Measurements from ENCODE around the gene SOCS2. TPM values are rescaled to one million over a fixed set of nuclear protein-coding genes. Genes with fewer than 3 reads are reported as not detected.

SOCS2 gene
- total and polyA plus RNA-seq, 2 of the 13 experiments (the other 11 are each of a cell fraction or from before 2014, with no cell fraction given): 0.62 to 1.5 TPM

DNA sequence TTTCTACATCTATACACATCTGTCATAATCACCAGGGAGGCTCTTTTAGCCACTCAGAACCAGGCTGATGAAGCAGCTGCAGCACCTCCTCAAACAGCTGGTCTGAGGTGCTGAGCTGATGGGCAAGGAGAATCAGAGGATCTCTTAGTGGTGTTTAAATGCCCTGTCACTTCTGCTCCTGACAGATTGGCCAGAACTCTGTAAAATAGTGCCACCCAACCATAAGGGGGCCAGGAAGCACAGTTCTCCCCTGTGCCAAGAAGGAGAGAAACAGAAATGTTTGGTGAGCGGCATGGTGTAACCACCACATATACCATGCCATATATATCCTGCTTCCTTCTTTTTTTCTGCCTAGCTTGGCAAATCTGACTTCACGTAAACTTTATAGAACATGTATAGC is 12.8 kb downstream of the SOCS2 start (continued):
- TF ChIP-seq, protein P1, sequence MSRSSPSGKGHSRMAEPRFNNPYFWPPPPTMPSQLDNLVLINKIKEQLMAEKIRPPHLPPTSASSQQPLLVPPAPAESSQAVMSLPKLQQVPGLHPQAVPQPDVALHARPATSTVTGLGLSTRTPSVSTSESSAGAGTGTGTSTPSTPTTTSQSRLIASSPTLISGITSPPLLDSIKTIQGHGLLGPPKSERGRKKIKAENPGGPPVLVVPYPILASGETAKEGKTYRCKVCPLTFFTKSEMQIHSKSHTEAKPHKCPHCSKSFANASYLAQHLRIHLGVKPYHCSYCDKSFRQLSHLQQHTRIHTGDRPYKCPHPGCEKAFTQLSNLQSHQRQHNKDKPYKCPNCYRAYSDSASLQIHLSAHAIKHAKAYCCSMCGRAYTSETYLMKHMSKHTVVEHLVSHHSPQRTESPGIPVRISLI (CRISPR knock-in tag; IDR thresholded peaks at IDR 0.05; ENCODE audit: borderline replicate concordance): no peak
- no peak for TF ChIP-seq DMAP1 (CRISPR knock-in tag; IDR thresholded peaks at IDR 0.05)
- TF ChIP-seq, protein P2, sequence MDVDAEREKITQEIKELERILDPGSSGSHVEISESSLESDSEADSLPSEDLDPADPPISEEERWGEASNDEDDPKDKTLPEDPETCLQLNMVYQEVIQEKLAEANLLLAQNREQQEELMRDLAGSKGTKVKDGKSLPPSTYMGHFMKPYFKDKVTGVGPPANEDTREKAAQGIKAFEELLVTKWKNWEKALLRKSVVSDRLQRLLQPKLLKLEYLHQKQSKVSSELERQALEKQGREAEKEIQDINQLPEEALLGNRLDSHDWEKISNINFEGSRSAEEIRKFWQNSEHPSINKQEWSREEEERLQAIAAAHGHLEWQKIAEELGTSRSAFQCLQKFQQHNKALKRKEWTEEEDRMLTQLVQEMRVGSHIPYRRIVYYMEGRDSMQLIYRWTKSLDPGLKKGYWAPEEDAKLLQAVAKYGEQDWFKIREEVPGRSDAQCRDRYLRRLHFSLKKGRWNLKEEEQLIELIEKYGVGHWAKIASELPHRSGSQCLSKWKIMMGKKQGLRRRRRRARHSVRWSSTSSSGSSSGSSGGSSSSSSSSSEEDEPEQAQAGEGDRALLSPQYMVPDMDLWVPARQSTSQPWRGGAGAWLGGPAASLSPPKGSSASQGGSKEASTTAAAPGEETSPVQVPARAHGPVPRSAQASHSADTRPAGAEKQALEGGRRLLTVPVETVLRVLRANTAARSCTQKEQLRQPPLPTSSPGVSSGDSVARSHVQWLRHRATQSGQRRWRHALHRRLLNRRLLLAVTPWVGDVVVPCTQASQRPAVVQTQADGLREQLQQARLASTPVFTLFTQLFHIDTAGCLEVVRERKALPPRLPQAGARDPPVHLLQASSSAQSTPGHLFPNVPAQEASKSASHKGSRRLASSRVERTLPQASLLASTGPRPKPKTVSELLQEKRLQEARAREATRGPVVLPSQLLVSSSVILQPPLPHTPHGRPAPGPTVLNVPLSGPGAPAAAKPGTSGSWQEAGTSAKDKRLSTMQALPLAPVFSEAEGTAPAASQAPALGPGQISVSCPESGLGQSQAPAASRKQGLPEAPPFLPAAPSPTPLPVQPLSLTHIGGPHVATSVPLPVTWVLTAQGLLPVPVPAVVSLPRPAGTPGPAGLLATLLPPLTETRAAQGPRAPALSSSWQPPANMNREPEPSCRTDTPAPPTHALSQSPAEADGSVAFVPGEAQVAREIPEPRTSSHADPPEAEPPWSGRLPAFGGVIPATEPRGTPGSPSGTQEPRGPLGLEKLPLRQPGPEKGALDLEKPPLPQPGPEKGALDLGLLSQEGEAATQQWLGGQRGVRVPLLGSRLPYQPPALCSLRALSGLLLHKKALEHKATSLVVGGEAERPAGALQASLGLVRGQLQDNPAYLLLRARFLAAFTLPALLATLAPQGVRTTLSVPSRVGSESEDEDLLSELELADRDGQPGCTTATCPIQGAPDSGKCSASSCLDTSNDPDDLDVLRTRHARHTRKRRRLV (CRISPR knock-in tag; IDR thresholded peaks at IDR 0.05): no peak
- TF ChIP-seq RFX5 (IDR thresholded peaks at IDR 0.05; ENCODE audit: low read depth, low read length): no peak
- TF ChIP-seq DR1 (CRISPR knock-in tag; IDR thresholded peaks at IDR 0.05): no peak
- no peak for TF ChIP-seq HHEX (CRISPR knock-in tag; IDR thresholded peaks at IDR 0.05)
- TF ChIP-seq RFXANK (CRISPR knock-in tag; IDR thresholded peaks at IDR 0.05): no peak
- TF ChIP-seq JUN (CRISPR knock-in tag; IDR thresholded peaks at IDR 0.05): no peak

DNA sequence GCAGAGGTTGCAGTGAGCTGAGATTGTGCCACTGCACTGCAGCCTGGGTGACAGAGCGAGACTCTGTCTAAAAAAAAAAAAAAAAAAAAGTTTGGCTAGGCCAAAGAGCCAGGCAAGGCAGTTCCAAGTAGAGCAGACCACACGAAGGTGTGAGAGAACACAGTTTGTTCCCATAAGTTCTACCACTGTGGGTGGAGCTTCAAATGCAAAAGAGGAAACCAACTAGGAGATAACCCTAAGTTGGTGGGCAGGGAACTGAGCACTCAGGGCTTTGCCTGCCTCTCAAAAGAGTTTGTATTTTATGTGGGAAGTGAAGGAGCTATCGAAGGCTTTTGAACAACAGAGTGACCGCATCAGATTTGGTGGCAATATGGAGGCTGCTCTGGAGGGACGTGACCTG is 15.1 kb downstream of the SOCS2 start:
- intact Hi-C loops (cut with micrococcal nuclease; ENCODE audit: unreplicated experiment): no loop called here
- TF ChIP-seq NCOR1 (IDR thresholded peaks at IDR 0.05; ENCODE audit: borderline replicate concordance, low read length): no peak
- TF ChIP-seq KDM5A (IDR thresholded peaks at IDR 0.05; ENCODE audit: borderline replicate concordance, low read length): no peak
- TF ChIP-seq, protein P3, sequence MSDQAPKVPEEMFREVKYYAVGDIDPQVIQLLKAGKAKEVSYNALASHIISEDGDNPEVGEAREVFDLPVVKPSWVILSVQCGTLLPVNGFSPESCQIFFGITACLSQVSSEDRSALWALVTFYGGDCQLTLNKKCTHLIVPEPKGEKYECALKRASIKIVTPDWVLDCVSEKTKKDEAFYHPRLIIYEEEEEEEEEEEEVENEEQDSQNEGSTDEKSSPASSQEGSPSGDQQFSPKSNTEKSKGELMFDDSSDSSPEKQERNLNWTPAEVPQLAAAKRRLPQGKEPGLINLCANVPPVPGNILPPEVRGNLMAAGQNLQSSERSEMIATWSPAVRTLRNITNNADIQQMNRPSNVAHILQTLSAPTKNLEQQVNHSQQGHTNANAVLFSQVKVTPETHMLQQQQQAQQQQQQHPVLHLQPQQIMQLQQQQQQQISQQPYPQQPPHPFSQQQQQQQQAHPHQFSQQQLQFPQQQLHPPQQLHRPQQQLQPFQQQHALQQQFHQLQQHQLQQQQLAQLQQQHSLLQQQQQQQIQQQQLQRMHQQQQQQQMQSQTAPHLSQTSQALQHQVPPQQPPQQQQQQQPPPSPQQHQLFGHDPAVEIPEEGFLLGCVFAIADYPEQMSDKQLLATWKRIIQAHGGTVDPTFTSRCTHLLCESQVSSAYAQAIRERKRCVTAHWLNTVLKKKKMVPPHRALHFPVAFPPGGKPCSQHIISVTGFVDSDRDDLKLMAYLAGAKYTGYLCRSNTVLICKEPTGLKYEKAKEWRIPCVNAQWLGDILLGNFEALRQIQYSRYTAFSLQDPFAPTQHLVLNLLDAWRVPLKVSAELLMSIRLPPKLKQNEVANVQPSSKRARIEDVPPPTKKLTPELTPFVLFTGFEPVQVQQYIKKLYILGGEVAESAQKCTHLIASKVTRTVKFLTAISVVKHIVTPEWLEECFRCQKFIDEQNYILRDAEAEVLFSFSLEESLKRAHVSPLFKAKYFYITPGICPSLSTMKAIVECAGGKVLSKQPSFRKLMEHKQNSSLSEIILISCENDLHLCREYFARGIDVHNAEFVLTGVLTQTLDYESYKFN (CRISPR knock-in tag; conservative IDR thresholded peaks at IDR 0.05): no peak
- TF ChIP-seq, protein P4, sequence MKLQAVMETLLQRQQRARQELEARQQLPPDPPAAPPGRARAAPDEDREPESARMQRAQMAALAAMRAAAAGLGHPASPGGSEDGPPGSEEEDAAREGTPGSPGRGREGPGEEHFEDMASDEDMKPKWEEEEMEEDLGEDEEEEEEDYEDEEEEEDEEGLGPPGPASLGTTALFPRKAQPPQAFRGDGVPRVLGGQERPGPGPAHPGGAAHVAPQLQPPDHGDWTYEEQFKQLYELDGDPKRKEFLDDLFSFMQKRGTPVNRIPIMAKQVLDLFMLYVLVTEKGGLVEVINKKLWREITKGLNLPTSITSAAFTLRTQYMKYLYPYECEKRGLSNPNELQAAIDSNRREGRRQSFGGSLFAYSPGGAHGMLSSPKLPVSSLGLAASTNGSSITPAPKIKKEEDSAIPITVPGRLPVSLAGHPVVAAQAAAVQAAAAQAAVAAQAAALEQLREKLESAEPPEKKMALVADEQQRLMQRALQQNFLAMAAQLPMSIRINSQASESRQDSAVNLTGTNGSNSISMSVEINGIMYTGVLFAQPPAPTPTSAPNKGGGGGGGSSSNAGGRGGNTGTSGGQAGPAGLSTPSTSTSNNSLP (IDR thresholded peaks at IDR 0.05; ENCODE audit: low read depth, low read length): no peak
- no peak overlapping the region for H3K9ac ChIP-seq (ENCODE audit: insufficient read depth, low read depth, low read length)
- no peak for DNase-seq (ENCODE audit: low spot score)
- no peak for FAIRE-seq
- ChIA-PET CTCF (ENCODE audit: low intra/inter-chr PET ratio, low total read pairs) (no interaction called here), POLR2A (no interaction called here)
- no TSS peak for BruUV-seq (replicated peaks)
- peaks cover 4 to 33% of the 10 kb centered on the region in 2 experiments for H3K27me3 ChIP-seq (ENCODE audit: control insufficient read depth in 1 of 2, insufficient read depth in 2 of 2, low read length in 2 of 2)
- H3K36me3 ChIP-seq (replicated peaks in 1 of 2; ENCODE audit: control insufficient read depth in 1 of 2, insufficient read depth in 2 of 2, low read length in 2 of 2): no peaks in the 10 kb centered on the region
- no peak overlapping the region for H3K27ac ChIP-seq (ENCODE audit: extremely low read length, insufficient read depth, low read length)
- no peak for ATAC-seq
- whole genome bisulfite sequencing (ENCODE audit: low lambda C conversion rate): 44% methylated on average over 5 of the region's 5 CpGs
- no peaks in the 10 kb centered on the region for H3K79me2 ChIP-seq (ENCODE audit: insufficient read depth, low read length)
- H2AFZ ChIP-seq (ENCODE audit: low read length): no peak overlapping the region
- H3K4me3 ChIP-seq (replicated peaks in 1 of 3; ENCODE audit: insufficient read depth in 1 of 3, low read depth in 2 of 3, low read length in 3 of 3): no peak overlapping the region
- H4K20me1 ChIP-seq (ENCODE audit: insufficient read depth, low read length): no peaks in the 10 kb centered on the region
- no peak overlapping the region for H3K4me2 ChIP-seq (ENCODE audit: low read depth, low read length)
- in situ Hi-C loops (cut with HindIII; ENCODE audit: extremely low pct_ligation_motif_present, low pct_unique_long_range_greater_than_20kb): no loop called here
- peaks cover 10% of the 10 kb centered on the region for H3K4me1 ChIP-seq (ENCODE audit: insufficient read depth, low read length)
- H3K9me3 ChIP-seq (ENCODE audit: low read length): no peaks in the 10 kb centered on the region
